ELR (cell line): Measurements from ENCODE around the gene NAT9.
A peak's percentile ranks its signal among the peaks of the same experiment; 100 is the strongest.

Experiments
- DNase-seq: peaks from one replicate; pipeline ENCODE4 v3.0.0-alpha.2; 2015; ENCODE audit warnings: low read depth

NAT9 gene

GRCh38 chr17:74744714-74745547, 31.2 kb downstream of the NAT9 start:
- peak; percentile 71 for DNase-seq

- no peak for DNase-seq
These were observed 31.8 kb downstream of the NAT9 start for GRCh38 chr17:74744349-74744713.

- DNase-seq: no peak
These were observed 32.4 kb downstream of the NAT9 start for GRCh38 chr17:74743755-74744154.

GRCh38 chr17:74742978-74743545, 33.1 kb downstream of the NAT9 start:
- no peak for DNase-seq

GRCh38 chr17:74742153-74742515, 34.0 kb downstream of the NAT9 start:
- peak; percentile 62 for DNase-seq

- no peak for DNase-seq
These were observed 35.3 kb downstream of the NAT9 start for GRCh38 chr17:74740641-74741387.

GRCh38 chr17:74740173-74740572, 36.0 kb downstream of the NAT9 start:
- no peak for DNase-seq

GRCh38 chr17:74739227-74739831, 36.8 kb downstream of the NAT9 start:
- no peak for DNase-seq

- DNase-seq: no peak
These were observed 37.8 kb downstream of the NAT9 start for GRCh38 chr17:74738051-74738996.

GRCh38 chr17:74737299-74738050, 38.7 kb downstream of the NAT9 start:
- DNase-seq: peak; percentile 50

- peak; percentile 39 for DNase-seq
These were observed 39.4 kb downstream of the NAT9 start, which contains the start of gene RAB37 for GRCh38 chr17:74736513-74737298. Gene RAB37, plus strand, starts transcription at chr17:74737256. Its CDS starts 17 bp downstream, at chr17:74737273.

- DNase-seq: no peak
These were observed 41.9 kb downstream of the NAT9 start for GRCh38 chr17:74734256-74734655.

- DNase-seq: no peak
These were observed 42.6 kb downstream of the NAT9 start for GRCh38 chr17:74733365-74734122.

GRCh38 chr17:74732042-74732867, 43.9 kb downstream of the NAT9 start:
- DNase-seq: no peak

- DNase-seq: no peak
These were observed 44.9 kb downstream of the NAT9 start for GRCh38 chr17:74731347-74731605.

- DNase-seq: no peak
These were observed 45.4 kb downstream of the NAT9 start for GRCh38 chr17:74730491-74731346.

- DNase-seq: no peak
These were observed 46.3 kb downstream of the NAT9 start for GRCh38 chr17:74729866-74730265.

GRCh38 chr17:74729368-74729767, 46.8 kb downstream of the NAT9 start:
- no peak for DNase-seq
